B cell (primary cell): ENCODE results near the gene OR2F1.

ENCODE experiments used
- EZH2 ChIP-seq: IDR thresholded peaks from 2 replicates; pipeline ENCODE4 v1.6.1; 2012; ENCODE audit warnings: borderline replicate concordance, low read depth, mild to moderate bottlenecking, moderate library complexity, low read length; ENCODE audit not compliant: insufficient read depth, poor library complexity, severe bottlenecking
- TF ChIP-seq, protein P1 (sequence below): fragments of 200-600 bp; IDR thresholded peaks from one replicate; pipeline ENCODE4 v1.8.0; 2022; ENCODE audit warnings: antibody characterized with exemption, mild to moderate bottlenecking

DNA sequence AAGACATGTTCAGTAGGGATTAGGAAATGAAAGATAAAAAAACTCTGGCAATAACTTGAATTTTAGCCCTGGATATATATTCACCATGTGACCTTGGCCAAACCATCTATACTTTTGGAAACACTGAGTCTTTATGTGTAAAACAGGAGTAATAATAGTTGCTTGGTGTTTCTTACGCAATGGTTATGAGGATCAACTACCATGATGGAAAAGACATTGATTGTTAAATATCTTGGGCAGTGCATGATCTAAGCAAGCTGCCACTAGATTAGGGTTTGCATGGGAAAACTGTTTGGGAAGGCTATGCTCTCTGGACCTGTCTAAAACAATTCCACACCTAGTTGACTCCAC, 52.0 kb downstream of the OR2F1 start:
- TF ChIP-seq, protein P1, sequence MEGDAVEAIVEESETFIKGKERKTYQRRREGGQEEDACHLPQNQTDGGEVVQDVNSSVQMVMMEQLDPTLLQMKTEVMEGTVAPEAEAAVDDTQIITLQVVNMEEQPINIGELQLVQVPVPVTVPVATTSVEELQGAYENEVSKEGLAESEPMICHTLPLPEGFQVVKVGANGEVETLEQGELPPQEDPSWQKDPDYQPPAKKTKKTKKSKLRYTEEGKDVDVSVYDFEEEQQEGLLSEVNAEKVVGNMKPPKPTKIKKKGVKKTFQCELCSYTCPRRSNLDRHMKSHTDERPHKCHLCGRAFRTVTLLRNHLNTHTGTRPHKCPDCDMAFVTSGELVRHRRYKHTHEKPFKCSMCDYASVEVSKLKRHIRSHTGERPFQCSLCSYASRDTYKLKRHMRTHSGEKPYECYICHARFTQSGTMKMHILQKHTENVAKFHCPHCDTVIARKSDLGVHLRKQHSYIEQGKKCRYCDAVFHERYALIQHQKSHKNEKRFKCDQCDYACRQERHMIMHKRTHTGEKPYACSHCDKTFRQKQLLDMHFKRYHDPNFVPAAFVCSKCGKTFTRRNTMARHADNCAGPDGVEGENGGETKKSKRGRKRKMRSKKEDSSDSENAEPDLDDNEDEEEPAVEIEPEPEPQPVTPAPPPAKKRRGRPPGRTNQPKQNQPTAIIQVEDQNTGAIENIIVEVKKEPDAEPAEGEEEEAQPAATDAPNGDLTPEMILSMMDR: no peak
- no peak for TF ChIP-seq EZH2
